Measurements from ENCODE around the gene PCDHGC4. TPM values are rescaled to one million over a fixed set of nuclear protein-coding genes. Genes with fewer than 3 reads are reported as not detected.
A peak's percentile ranks its signal among the peaks of the same experiment; 100 is the strongest.

PCDHGC4 gene
- total and polyA plus RNA-seq, 2 of the 8 experiments (the other 6 are each of a cell fraction or from before 2014, with no cell fraction given), result 2.1 to 2.4 TPM

DNA sequence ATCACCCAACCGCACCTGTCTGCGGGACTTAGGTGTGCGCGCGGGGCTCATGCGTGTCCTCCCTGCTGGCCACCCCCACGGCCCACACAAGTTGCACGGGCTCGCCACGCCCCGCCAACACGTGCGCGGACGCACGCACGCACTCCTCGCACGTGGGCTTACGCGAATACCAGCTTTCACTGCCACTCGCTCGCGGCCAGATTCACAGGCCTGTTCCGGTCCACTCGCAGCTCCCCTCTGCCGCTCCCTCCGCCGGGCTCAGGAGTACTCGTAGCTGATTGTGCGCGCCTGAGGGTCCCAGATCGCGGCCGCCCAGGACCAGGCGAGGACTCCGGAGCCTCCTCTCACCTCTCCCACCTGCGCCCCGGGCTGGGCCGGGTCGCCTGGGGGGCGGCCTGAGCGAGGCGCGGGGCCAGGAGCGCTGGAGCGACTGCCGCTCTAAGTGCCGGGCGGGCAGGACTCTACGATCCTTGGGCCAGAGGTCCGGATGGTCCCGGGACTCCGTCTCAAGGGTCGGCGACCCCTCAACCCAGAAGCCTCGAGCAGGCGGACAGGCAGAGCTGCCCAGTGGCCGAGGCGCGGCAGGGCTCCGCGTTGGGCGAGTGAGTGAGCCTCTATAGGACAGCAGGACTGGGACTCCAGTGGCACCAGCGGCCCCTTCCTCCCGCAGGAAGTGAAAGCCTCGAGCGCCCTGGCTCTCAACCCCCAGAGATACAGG lies 7.5 kb downstream of the PCDHGC4 start (continued):
- TF ChIP-seq, protein P1, sequence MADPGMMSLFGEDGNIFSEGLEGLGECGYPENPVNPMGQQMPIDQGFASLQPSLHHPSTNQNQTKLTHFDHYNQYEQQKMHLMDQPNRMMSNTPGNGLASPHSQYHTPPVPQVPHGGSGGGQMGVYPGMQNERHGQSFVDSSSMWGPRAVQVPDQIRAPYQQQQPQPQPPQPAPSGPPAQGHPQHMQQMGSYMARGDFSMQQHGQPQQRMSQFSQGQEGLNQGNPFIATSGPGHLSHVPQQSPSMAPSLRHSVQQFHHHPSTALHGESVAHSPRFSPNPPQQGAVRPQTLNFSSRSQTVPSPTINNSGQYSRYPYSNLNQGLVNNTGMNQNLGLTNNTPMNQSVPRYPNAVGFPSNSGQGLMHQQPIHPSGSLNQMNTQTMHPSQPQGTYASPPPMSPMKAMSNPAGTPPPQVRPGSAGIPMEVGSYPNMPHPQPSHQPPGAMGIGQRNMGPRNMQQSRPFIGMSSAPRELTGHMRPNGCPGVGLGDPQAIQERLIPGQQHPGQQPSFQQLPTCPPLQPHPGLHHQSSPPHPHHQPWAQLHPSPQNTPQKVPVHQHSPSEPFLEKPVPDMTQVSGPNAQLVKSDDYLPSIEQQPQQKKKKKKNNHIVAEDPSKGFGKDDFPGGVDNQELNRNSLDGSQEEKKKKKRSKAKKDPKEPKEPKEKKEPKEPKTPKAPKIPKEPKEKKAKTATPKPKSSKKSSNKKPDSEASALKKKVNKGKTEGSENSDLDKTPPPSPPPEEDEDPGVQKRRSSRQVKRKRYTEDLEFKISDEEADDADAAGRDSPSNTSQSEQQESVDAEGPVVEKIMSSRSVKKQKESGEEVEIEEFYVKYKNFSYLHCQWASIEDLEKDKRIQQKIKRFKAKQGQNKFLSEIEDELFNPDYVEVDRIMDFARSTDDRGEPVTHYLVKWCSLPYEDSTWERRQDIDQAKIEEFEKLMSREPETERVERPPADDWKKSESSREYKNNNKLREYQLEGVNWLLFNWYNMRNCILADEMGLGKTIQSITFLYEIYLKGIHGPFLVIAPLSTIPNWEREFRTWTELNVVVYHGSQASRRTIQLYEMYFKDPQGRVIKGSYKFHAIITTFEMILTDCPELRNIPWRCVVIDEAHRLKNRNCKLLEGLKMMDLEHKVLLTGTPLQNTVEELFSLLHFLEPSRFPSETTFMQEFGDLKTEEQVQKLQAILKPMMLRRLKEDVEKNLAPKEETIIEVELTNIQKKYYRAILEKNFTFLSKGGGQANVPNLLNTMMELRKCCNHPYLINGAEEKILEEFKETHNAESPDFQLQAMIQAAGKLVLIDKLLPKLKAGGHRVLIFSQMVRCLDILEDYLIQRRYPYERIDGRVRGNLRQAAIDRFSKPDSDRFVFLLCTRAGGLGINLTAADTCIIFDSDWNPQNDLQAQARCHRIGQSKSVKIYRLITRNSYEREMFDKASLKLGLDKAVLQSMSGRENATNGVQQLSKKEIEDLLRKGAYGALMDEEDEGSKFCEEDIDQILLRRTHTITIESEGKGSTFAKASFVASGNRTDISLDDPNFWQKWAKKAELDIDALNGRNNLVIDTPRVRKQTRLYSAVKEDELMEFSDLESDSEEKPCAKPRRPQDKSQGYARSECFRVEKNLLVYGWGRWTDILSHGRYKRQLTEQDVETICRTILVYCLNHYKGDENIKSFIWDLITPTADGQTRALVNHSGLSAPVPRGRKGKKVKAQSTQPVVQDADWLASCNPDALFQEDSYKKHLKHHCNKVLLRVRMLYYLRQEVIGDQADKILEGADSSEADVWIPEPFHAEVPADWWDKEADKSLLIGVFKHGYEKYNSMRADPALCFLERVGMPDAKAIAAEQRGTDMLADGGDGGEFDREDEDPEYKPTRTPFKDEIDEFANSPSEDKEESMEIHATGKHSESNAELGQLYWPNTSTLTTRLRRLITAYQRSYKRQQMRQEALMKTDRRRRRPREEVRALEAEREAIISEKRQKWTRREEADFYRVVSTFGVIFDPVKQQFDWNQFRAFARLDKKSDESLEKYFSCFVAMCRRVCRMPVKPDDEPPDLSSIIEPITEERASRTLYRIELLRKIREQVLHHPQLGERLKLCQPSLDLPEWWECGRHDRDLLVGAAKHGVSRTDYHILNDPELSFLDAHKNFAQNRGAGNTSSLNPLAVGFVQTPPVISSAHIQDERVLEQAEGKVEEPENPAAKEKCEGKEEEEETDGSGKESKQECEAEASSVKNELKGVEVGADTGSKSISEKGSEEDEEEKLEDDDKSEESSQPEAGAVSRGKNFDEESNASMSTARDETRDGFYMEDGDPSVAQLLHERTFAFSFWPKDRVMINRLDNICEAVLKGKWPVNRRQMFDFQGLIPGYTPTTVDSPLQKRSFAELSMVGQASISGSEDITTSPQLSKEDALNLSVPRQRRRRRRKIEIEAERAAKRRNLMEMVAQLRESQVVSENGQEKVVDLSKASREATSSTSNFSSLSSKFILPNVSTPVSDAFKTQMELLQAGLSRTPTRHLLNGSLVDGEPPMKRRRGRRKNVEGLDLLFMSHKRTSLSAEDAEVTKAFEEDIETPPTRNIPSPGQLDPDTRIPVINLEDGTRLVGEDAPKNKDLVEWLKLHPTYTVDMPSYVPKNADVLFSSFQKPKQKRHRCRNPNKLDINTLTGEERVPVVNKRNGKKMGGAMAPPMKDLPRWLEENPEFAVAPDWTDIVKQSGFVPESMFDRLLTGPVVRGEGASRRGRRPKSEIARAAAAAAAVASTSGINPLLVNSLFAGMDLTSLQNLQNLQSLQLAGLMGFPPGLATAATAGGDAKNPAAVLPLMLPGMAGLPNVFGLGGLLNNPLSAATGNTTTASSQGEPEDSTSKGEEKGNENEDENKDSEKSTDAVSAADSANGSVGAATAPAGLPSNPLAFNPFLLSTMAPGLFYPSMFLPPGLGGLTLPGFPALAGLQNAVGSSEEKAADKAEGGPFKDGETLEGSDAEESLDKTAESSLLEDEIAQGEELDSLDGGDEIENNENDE (IDR thresholded peaks at IDR 0.05; ENCODE audit: insufficient replicate concordance, low read length), result no peak
- TF ChIP-seq BACH1 (IDR thresholded peaks at IDR 0.05; ENCODE audit: low read length) (peak; percentile 7; the same call in 1 of the 2 replicates), EZH2 (IDR thresholded peaks at IDR 0.05; ENCODE audit: low read depth, low read length, severe bottlenecking) (peak; percentile 68), ATF3 (IDR thresholded peaks at IDR 0.05; ENCODE audit: insufficient read depth, low read depth, low read length) (no peak), MAX (IDR thresholded peaks at IDR 0.05) (peak; percentile 87), CBX8 (IDR thresholded peaks at IDR 0.05; ENCODE audit: borderline replicate concordance, low read depth, low read length) (no peak), HDAC2 (IDR thresholded peaks at IDR 0.05; ENCODE audit: borderline replicate concordance in 1 of 2, low read depth in 2 of 2, low read length in 2 of 2) (no peak), E2F6 (IDR thresholded peaks at IDR 0.05) (peak; percentile 71)
